Amniotic epithelial cell (primary cell): ENCODE data around the gene IGSF6.
A peak's percentile ranks its signal among the peaks of the same experiment; 100 is the strongest.
"Not testable (repeated sequence)": the region's sequence is repeated elsewhere in the genome, so short reads cannot be mapped to it uniquely, and the experiment has no call there.

Experiments used
- DNase-seq: peaks from one replicate; pipeline ENCODE4 v3.0.0-alpha.2; 2010; ENCODE audit warnings: low read depth

The IGSF6 gene

DNA sequence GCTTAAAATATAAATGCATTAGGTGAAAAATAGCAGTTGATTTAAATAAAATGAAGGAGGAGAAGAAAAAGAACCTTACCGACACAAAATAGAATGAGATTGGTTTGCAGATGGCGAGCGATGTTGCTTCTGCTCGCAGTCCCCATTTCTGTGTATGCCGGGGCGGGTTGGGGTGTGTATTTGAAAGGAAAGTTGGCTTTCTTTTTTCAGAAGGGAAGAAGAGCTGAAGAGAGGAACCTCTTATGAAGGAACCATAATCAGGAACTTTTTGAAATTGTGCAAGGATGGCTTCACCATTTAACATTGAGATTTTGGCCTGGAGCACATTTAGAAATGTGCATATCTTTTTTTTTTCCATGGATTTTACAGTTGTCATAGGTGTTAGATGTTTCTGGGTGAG is at the start of gene IGSF6:
Gene IGSF6, minus strand, starts transcription at position 156 of the 400 bp plus-strand sequence. Its CDS starts 10 bp downstream, at position 146.
- DNase-seq: no peak

DNA sequence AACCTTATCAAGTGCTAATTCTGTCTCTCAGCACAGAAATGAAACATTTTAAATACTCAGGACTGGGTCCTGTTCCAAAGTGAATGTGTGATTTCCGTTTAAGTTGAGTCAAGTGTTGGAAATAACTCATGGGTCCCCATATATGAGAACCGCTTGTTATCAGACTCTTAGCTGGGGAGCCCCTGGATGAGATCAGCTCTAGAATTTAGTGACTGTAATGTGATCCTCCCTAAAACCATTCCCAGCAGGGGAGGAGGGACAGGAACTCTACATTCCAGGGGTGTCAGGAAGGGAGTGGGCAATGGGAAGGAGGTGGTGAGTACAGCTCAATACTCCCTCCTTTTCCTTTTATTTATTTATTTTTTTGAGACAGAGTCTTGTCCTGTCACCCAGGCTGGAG is 48.9 kb upstream of the IGSF6 start:
- DNase-seq: no peak

DNA sequence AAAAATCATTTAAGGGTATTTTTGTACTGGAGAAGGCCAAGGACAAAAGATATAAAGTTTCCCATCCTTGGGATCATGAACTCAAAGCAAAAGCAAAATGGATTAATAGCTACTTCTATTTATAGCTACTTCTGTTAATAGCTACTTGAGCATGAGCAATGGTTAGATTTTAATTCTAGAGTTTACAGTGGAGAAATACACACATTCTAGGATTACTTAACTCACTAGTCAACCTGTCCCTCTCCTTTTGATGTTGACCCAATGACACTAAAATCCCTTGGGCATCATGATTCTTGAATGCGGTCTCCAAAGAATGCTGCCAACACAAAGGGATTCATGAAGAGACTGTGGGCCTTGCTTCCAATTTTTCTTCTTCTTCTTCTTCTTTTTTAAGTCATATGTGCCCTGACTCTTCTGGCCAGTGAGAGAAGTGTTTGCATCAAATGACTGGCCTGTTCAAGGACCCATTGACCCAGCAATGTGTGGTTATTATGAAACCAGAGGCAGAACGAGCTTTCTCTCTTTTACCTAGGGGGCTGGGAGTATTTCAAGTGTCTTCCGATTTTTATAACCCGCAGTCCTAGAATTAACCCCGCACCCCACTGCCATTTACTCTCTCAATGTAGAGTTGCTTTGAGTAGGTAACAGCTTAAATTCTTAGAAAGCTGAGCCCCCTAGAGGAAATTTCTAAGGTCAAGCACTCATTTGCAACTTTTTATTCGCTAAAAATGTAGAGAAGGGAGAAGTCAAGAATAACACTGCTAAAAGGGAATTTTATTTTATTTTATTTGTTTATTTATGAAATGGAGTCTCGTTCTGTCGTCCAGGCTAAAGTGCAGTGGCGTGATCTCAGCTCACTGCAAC is 46.0 kb upstream of the IGSF6 start:
- no peak for DNase-seq

GRCh38 chr16:21697032-21697431 is 44.6 kb upstream of the IGSF6 start:
- DNase-seq: no peak

GRCh38 chr16:21694609-21695008 is 42.2 kb upstream of the IGSF6 start:
- DNase-seq: no peak

DNA sequence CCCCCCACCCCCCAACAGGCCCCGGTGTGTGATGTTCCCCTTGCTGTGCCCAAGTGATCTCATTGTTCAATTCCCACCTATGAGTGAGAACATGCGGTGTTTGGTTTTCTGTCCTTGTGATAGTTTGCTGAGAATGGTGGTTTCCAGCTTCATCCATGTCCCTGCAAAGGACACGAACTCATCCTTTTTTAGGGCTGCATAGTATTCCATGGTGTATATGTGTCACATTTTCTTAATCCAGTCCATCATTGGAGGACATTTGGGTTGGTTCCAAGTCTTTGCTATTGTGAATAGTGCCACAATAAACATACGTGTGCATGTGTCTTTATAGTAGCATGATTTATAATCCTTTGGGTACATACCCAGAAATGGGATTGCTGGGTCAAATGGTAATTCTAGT is 38.6 kb upstream of the IGSF6 start:
- DNase-seq: not testable (repeated sequence)

- no peak for DNase-seq
These were observed 36.7 kb upstream of the IGSF6 start for GRCh38 chr16:21689107-21689506.

DNA sequence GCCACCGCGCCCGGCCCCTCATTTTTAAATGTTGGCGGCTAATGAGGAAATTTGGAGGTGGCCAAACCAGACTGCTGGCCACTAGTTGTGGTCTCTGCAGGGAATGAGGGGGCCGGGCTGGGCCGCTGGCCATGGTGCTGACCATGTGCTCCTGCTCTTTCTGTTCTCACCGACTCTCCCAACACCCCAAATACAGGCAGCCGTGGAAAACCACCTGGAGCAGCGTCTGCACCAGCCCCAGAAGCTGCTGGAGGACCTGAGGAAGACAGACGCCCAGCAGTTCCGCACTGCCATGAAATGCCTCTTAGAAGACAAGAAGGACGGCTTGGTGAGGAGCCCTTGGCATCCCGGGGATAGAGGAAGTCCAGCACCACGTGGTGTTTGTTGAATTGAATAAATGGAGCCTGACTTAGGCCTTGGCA is 32.6 kb upstream of the IGSF6 start:
- no peak for DNase-seq

- DNase-seq: no peak
These were observed 31.8 kb upstream of the IGSF6 start for GRCh38 chr16:21684199-21684598.

DNA sequence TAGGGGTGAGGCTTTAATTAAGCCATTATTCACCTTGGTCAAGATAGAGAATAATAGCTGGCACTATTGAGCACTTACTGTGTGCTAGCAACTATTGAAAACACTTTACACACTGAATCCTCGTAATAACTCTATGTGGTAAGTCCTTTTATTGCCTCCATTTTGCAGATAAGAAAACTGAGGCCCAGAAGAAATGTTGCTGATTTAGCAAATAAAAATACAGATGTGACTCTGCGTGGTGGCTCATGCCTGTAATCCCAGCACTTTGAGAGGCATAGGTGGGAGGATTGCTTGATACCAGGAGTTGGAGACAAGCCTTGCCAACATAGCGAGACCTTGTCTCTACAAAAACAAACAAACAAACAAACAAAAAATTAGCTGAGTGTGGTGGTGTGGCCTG is 30.8 kb upstream of the IGSF6 start:
- DNase-seq: no peak

GRCh38 chr16:21680714-21681113 is 28.3 kb upstream of the IGSF6 start:
- not testable (repeated sequence) for DNase-seq

DNA sequence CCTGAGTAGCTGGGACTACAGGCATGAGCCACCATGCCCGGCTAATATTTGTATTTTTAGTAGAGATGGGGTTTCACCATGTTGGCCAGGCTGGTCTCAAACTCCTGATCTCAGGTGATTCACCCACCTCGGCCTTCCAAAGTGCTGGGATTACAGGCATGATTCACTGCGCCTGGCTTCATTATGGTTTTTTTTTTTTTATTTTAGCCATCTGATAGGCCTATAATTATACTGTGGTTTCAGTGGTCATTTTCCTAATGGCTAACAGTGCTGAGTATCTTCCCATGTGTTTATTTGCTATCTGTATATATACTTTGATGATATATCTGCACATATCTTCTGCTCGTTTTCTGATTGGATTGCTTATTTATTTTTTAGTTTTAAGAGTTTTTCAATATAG is 22.0 kb upstream of the IGSF6 start:
- DNase-seq: peak; percentile 29

DNA sequence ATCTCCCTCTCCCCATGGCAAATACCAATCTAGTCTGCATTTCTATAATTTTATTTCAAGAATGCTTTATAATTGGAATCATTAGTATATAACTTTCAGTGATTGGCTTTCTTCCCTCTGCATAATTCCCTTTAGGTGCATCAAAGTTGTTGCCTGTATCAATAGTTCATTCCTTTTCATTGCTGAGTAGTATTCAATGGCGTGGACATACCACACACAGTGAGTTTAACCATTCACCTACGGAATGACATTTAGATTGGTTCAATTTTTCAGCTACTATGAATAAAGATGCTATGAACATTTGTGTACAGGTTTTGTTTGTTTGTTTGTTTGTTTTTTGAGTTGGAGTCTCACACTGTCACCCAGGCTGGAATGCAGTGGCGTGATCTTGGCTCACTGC is 21.1 kb upstream of the IGSF6 start:
- DNase-seq: no peak

DNA sequence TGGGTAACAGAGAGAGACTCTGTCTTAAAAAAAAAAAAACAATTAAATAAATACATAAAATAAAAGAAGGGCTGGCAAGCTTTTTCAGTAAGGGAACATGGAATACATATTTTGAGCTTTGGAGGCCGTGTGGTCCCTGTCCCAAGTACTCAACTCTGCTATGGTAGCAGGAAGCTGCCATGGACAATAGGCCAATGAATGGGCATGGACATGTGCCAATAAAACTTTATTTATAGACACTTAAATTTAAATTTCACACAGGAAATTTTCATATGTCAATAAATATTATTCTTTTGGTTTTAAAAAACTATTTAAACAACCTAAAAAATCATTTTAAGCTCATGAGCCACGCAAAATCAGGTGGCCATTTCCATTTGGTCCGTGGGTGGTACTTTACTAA is 15.2 kb upstream of the IGSF6 start:
- no peak for DNase-seq

DNA sequence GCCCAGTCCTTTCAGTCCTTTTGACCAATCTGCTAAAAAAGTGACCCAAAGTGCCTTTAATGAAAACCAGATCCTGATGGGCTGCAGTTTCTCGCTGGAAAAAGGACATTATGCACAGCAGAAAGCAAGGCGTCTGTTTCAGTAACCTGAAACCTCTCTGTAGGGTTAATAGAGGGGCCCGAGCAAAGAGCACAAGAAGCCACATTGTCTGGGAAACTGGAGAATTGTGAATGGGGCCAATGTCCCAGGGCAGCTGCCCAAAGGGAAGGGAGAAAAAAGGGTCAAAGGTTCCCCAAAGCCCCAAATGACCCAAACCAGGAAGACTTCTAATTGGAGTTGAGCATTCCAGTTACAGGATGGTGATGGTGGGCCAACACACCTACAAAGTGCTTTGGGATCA is 14.4 kb upstream of the IGSF6 start:
- DNase-seq: no peak

DNA sequence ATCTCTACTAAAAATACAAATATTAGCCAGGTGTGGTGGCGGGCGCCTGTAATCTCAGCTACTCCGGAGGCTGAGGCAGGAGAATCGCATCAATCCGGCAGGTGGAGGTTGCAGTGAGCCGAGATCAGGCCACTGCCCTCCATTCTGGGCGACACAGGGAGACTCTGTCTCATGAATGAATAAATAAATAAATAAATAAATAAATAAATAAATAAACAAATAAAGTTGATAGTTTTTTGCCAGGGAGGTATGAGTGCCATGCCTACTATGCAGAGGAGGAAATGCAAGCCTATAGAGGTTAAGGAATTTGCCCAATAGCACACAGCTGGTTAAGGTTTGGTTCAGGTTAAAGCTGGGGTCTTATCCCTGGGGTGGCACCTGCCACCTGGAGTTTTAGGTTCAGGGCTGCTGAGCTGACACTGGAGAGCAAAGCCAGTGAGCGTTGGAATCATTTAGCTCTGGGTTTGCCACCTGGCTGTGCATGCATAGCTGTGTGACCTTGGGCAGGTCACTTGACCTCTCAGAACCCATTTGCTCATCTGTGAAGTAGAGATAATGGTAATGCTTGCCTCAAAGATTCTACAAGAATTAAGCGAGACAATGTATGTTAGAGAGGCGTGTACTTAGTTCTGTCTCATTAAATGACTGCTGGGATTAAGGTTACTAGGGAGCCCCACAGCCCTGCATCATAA is 12.5 kb upstream of the IGSF6 start:
- DNase-seq: no peak

- no peak for DNase-seq
These were observed 11.7 kb upstream of the IGSF6 start, which contains the start of gene OTOA for GRCh38 chr16:21663889-21664647. Gene OTOA (plus strand): TSS chr16:21663968. CDS start chr16:21678515, 14,547 bp downstream.

GRCh38 chr16:21659124-21659523 is 6.7 kb upstream of the IGSF6 start:
- no peak for DNase-seq

- peak; percentile 49 for DNase-seq
These were observed 4.7 kb upstream of the IGSF6 start for GRCh38 chr16:21656795-21657768.

DNA sequence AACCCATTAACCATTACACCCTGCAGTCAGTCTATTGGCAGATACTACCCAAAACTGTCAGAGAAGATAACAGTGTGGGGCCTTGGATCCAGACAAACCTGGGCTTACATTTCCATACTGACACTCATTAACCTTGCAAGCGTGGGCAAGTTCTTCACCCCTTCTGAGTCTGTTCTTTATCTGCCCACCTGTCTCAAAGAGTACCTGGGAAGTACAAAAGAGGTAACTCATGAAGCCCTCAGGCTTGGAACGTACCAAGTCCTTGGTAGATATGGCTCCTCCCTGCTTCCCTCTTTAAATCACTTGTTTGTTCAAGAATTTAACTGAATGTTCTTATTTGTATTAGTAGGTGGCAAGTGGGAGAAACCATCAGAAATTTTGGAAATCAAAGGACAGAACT is 2.5 kb upstream of the IGSF6 start:
- no peak for DNase-seq

DNA sequence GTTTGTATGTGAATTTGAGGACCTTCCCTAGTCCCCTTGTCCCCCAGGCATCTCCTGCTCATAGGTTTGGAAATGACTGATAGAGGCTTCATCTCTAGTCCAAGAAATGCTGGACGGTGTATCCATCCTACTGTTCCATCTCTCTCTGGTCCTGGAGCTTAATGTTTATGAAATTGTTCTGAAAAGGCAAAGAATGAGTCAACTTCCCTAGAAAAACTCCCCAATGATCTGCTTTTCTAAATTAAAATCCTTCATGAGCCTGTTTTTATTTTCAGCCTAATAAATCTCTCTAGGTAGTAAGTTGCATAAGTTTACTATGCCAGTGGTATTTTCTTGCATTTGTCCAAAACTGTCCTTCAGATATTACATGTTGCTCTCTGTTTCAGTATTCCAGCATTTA is 2.1 kb upstream of the IGSF6 start:
- DNase-seq: no peak
